Prostate gland (tissue), 2 donors: ENCODE data around the gene FGF12. TPM values are rescaled to one million over a fixed set of nuclear protein-coding genes. Genes with fewer than 3 reads are reported as not detected.

Experiments
- DNase-seq: peaks from one replicate; pipeline ENCODE4 v3.0.0-alpha.2; 2019; ENCODE audit warnings: low spot score
- H3K27ac ChIP-seq, 2 donors: fragments of 200-600 bp; sonication (generic); 2 replicates each; pipeline ENCODE4 v1.5.1; 2017 to 2019
- H3K27me3 ChIP-seq: fragments of 200-600 bp; sonication (generic); replicated peaks from 2 replicates; pipeline ENCODE4 v1.5.1; 2019; ENCODE audit not compliant: insufficient read depth
- H3K36me3 ChIP-seq, 2 donors: fragments of 200-600 bp; sonication (generic); 1 replicate in 1 of 2; 2 replicates in 1 of 2; pipeline versions ENCODE4 v1.5.1 to v1.8.1; 2017 to 2019
- H3K4me1 ChIP-seq: fragments of 200-600 bp; sonication (generic); replicated peaks from 2 replicates; pipeline ENCODE4 v1.5.1; 2019
- H3K4me3 ChIP-seq, 2 donors: fragments of 200-600 bp; sonication (generic); 2 replicates each; pipeline ENCODE4 v1.5.1; 2017 to 2019
- H3K9me3 ChIP-seq: fragments of 200-600 bp; sonication (generic); 2 replicates; pipeline ENCODE4 v1.5.1; 2017
- POLR2A ChIP-seq: fragments of 450-650 bp; IDR thresholded peaks from one replicate; pipeline ENCODE4 v1.6.1; 2016; ENCODE audit warnings: antibody characterized with exemption, mild to moderate bottlenecking
- POLR2AphosphoS5 ChIP-seq: sonication (generic); formaldehyde crosslinking; IDR thresholded peaks from one replicate; pipeline ENCODE4 v1.6.1; 2017; ENCODE audit warnings: antibody characterized with exemption
- WGBS: methylation state at CpG from one replicate; pipeline ENCODE4 v1.1.5; 2018; 5-methylcytosine and 5-hydroxymethylcytosine counted together
- intact Hi-C: fragments of 100-400 bp; cut with DNase I; formaldehyde crosslinking; loops from one replicate; pipeline ENCODE4 v1.14.2; 2022
- total RNA-seq, 2 donors: library from RNA; depleted of rRNA; stranded (reverse); fragments of >200 nt; gene quantifications; one replicate each; pipeline ENCODE4 v1.1.0, GENCODE V29; 2016
- TF ChIP-seq, protein P1 (sequence below), 4 experiments: fragments of 200-600 bp in 2 of 4; fragments of 450-650 bp in 2 of 4; sonication (generic) in 2 of 4; IDR thresholded peaks; 1 replicate in 3 of 4; 2 replicates in 1 of 4; pipeline ENCODE4 v1.5.1; 2016 to 2019; ENCODE audit warnings: antibody characterized with exemption in 4 of 4, mild to moderate bottlenecking in 2 of 4, moderate library complexity in 2 of 4

The FGF12 gene
- total RNA-seq, 2 donors from 2014 or later, result 2.4 to 5.7 TPM

DNA sequence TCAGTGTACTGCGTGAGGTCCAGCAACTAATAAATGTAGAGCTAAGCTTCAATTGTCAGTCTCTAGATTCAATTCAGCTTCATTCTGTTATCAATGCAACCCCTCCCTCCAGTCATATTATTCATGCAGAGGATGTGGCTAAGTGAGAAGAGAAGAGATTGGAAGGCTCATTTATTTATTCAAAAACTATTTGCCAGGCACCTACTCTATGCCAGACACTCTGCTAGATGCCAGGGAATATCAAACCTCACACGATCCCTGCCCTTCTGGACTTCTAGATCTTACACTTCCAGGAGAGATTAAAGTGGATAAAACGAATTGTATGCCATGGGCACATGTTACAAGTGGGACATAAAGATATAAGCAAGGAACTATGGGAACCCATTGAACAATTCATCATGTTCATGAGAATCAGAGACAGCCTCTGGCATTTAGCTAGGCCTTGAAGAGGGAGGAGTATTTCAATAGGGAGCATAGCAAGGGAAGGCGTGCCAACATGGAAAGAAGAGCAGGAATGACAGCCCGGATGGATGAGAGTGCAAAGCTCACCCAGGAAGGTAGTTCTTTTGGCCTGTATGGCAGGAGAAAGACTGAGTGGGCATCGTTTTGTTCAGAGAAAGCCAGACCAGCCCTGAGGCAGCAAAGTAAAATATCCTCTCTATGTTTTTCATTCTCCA, 75.4 kb downstream of the FGF12 start:
- Histone ChIP-seq H3K27ac (no peak overlapping the region), H3K4me3 (no peak overlapping the region), H3K4me1 (no peaks in the 10 kb centered on the region), H3K9me3 (no peaks in the 10 kb centered on the region), H3K27me3 (no peaks in the 10 kb centered on the region), H3K36me3 (no peaks in the 10 kb centered on the region)
- 80% methylated on average over 6 of the region's 6 CpGs for WGBS
- intact Hi-C loops, result no loop called here
- no peak for TF ChIP-seq POLR2A
- TF ChIP-seq, protein P1, sequence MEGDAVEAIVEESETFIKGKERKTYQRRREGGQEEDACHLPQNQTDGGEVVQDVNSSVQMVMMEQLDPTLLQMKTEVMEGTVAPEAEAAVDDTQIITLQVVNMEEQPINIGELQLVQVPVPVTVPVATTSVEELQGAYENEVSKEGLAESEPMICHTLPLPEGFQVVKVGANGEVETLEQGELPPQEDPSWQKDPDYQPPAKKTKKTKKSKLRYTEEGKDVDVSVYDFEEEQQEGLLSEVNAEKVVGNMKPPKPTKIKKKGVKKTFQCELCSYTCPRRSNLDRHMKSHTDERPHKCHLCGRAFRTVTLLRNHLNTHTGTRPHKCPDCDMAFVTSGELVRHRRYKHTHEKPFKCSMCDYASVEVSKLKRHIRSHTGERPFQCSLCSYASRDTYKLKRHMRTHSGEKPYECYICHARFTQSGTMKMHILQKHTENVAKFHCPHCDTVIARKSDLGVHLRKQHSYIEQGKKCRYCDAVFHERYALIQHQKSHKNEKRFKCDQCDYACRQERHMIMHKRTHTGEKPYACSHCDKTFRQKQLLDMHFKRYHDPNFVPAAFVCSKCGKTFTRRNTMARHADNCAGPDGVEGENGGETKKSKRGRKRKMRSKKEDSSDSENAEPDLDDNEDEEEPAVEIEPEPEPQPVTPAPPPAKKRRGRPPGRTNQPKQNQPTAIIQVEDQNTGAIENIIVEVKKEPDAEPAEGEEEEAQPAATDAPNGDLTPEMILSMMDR (IDR thresholded peaks at IDR 0.05), result no peak
- TF ChIP-seq POLR2AphosphoS5, result no peak
- no peak for DNase-seq

DNA sequence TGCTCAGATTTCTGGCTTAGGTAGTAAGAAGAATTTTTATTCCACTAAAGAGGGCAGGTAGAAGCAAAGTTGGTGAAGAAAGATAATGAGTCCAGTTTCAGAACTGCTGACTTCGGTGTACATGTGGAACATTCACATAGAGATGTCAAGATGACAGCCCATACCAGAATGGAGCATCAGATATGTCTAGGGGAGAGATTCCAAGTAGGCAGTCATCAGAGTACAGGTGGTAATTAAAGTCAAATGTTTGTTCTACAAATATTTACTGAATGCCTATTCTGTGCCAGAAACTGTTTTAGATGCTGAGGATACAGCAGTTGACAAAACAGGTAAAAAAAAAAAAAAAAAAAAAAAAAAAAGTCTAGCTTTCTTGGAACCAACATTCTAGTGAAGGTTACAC, 81.9 kb downstream of the FGF12 start:
- DNase-seq, result no peak
- intact Hi-C loops, result no loop called here
- TF ChIP-seq POLR2A, result no peak
- TF ChIP-seq POLR2AphosphoS5, result no peak
- TF ChIP-seq, protein P1 (IDR thresholded peaks at IDR 0.05), result no peak
- Histone ChIP-seq H3K27ac (no peak overlapping the region), H3K36me3 (no peaks in the 10 kb centered on the region), H3K4me1 (no peaks in the 10 kb centered on the region), H3K27me3 (no peaks in the 10 kb centered on the region), H3K9me3 (no peaks in the 10 kb centered on the region), H3K4me3 (no peak overlapping the region)
- WGBS, result 28% methylated on average over 1 of the region's 1 CpG

DNA sequence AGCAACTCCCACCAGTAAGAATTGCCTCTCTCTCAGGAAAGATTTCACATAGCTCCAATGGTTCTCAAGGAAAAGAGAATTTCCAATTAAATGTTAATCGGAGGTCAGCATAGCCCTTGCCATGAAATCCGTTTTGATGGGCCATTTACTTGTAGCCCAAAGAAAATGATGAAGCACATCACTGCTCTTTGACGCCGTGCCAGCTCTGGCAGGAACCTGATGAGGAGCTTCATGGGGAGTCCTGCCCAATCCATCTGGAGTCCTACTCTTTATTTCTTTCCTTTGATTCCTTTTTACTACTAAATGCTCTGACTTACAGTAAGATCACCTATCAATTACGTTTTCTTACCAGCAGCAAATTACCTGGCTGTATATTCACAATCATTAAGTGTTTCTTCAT, 84.7 kb downstream of the FGF12 start:
- Histone ChIP-seq H3K36me3 (no peaks in the 10 kb centered on the region), H3K4me1 (no peaks in the 10 kb centered on the region), H3K27ac (no peak overlapping the region), H3K4me3 (no peak overlapping the region), H3K9me3 (no peaks in the 10 kb centered on the region), H3K27me3 (no peaks in the 10 kb centered on the region)
- TF ChIP-seq POLR2AphosphoS5 (no peak), POLR2A (no peak)
- TF ChIP-seq, protein P1 (IDR thresholded peaks at IDR 0.05), result no peak
- 81% methylated on average over 5 of the region's 5 CpGs for WGBS
- intact Hi-C loops, result no loop called here
- DNase-seq, result no peak

DNA sequence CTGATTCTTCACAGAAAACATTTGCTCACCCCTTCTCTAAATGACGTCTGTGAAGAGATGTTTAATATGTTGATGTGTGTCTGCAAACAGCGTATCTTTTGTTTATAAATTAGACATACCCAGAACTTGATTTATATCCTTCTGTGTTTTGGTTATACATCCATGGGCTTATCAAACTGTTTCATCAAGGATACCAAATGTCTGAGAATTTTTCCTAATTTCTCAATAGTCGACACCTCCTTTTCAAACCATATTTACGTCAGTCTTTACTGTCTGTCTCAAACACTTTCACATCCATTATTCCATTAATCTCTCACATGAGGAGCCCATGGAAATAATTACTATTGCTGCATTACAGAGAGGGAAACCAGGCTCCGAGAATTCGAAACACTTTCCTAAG, 85.4 kb downstream of the FGF12 start:
- no peak for DNase-seq
- Histone ChIP-seq H3K4me1 (no peaks in the 10 kb centered on the region), H3K9me3 (no peaks in the 10 kb centered on the region), H3K36me3 (no peaks in the 10 kb centered on the region), H3K27me3 (no peaks in the 10 kb centered on the region), H3K4me3 (no peak overlapping the region), H3K27ac (no peak overlapping the region)
- WGBS, result 72% methylated on average over 6 of the region's 6 CpGs
- TF ChIP-seq POLR2AphosphoS5 (no peak), POLR2A (no peak)
- TF ChIP-seq, protein P1 (IDR thresholded peaks at IDR 0.05), result no peak
- intact Hi-C loops, result no loop called here

DNA sequence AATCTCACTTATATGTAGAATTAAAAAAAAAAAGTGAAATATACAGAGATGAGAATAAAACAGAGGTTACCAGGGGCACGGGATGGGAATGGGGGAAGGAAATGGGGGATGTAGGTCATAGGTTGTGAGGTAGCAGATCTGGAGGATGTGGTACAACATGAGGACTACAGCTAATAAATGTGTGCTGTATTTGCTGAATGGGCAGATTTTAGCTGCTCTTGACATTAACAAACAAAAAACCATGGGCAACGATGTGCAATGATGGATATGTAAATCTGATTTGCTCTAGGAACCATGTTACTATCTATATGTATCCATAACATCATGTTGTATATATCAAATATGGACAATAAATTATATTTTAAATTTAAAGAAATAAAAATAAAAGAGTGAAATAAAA, 87.4 kb downstream of the FGF12 start:
- TF ChIP-seq POLR2AphosphoS5, result no peak
- no peak for TF ChIP-seq POLR2A
- TF ChIP-seq, protein P1 (IDR thresholded peaks at IDR 0.05), result no peak
- no peak for DNase-seq
- intact Hi-C loops, result no loop called here
- H3K27me3 ChIP-seq, result no peaks in the 10 kb centered on the region
- 84% methylated on average over 2 of the region's 2 CpGs for WGBS
- H3K27ac ChIP-seq, result no peak overlapping the region
- H3K4me3 ChIP-seq, result no peak overlapping the region
- H3K9me3 ChIP-seq, result no peaks in the 10 kb centered on the region
- H3K36me3 ChIP-seq, result no peaks in the 10 kb centered on the region
- no peaks in the 10 kb centered on the region for H3K4me1 ChIP-seq
